HG03135 (cell line): Measurements from ENCODE around the gene ZFP36.

ENCODE experiments used
- ATAC-seq: cut with Tn5 transposase; IDR thresholded peaks from one replicate; pipeline ENCODE4 v1.9.1; 2021; ENCODE audit warnings: mild to moderate bottlenecking, moderate library complexity; ENCODE audit not compliant: unreplicated experiment

Gene ZFP36

DNA sequence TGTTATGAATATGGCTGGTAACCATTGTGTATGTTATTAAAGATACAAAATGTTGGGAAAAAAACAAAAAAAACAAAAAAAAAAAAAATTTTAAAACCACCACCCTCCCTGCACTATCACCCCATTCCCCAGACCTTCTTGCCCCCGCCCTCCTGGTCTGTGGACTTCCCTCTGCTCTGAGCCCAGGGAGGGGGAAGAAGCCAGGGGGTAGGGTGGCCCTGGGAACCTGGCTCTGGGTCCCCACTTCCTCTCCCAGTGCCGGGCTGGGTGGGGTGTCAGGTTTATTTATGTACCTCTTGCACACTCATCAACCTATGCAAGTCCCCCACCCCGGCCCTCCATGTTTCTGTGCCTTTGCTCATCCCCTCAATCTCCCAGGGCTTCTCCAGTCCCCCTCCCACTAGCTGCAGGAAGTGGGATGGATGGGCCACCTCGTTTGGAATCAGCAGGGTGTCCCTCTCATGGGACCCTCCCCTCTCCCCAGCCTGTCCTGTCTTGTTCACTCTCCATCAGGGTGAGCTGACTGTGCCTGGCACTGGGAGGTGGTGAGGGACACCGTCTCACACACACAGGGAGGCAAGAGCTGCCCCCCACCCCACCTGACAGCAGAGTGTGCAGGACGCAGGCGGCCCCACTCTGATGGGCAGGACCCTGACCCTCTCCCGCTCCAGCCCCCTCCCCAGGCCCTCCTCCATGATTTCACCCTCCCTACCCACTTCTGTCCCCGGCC lies 21.6 kb upstream of the ZFP36 start:
- no peak for ATAC-seq

DNA sequence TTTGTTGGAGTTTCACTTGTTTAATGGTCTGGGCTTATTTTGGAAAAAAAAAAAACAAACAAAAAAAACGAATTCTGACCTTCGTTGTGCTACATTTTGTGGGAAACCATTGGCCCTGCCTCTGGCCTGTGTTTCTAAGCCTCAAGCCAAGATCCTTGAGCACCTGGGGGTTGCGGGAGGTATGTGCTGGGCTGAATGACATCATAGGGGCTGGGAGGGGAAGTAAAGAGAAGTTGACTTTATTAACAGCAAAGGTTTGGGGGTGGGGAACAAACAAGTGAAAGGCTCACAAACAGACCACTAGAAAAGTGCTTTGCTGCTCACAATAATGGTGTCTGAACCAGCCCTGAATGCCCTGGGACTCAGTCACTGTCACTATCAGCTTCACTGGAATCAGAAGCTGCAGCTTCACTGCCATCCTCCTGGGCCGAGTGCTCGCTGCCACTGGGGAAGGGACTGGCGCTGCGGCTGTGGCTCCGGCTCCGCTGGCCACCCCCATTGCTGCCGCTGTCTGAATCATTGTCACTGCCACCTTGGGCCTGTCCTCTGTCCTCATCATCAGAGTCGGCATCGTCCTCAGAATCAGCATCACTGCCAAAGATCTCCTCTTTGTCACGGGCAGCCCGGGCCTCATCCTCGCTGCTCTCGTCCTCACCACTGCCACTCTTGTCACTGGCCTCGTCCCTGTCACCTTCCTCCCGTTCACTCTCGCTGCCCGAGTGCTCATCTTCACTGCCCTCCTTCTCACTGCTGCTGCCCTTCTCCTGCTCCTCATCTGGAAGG lies 20.8 kb upstream of the ZFP36 start:
- ATAC-seq = no peak

DNA sequence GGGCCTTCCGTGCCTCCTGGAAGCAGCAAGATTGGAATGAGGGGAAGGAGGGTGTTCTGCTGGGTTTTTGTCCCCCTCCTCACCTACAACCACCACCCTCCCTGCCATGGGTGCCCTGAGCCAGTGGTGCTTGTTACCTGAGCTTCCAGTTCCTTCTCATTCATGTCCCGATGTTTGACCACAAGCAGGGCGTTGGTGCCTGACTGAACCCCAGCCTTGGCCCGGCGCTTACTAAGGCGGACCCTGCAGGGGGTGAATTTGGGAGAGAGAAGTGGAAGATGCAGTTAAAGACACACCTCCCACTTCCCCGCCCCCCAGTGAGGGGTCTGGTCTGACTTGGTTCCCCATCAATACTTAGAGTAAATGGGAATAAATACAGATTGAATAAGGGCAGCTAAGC lies 20.1 kb upstream of the ZFP36 start:
- ATAC-seq = no peak

DNA sequence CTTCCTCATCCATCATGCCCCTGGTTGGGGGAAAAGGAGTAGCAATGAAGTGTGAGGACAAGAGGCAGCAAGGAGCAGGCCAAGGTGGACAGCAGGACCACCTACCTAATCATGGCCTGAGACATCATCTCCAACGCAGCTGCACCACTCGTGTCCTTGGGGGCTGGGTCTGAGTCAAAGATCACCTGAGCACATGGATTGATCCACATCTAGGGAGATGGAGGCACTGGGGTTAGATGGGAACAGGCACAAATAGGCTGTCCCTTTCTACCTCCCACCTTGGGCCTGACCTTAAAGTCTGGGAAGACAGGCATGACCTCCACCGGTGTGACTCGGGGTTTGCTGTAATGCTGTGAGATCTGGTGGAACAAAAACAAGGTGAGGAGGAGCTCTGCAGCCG lies 18.0 kb upstream of the ZFP36 start:
- ATAC-seq = no peak

DNA sequence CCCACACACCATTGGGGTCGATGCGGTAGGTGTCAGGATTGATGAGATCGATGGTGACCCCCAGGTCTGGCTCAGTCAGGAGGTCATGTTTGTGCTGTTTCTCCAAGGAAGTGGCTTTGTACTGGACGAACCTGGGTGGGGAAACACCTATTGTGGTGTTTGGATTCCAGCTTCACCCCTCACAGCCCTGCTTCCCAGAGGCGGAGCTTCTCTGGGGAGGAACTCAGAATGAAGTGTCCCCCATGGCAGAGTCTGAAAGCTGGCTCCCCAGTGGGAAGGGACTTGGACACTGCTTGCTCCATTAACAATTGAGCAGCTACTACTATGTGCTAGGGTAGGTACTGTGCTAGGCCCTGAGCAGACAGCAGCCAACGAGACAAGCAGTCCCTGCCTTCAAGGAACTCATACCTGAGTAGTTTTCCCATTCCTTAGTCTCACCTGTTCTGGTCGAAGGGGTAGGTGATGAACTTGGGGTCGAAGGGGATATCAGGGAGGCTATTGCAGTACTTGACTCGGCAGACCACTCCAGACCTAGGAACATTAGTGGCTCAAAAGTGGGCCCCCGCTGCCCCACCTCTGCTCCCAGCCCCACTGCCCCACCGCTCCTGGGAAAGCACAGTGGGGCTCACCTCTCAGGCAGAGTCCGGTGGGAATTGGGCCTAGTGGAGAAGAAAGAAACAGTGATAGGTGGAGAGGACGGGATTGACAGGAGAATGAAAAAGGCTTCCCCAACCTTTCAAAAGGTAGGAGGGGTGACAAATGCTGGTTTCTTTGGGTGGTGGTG lies 16.8 kb upstream of the ZFP36 start:
- ATAC-seq = no peak

DNA sequence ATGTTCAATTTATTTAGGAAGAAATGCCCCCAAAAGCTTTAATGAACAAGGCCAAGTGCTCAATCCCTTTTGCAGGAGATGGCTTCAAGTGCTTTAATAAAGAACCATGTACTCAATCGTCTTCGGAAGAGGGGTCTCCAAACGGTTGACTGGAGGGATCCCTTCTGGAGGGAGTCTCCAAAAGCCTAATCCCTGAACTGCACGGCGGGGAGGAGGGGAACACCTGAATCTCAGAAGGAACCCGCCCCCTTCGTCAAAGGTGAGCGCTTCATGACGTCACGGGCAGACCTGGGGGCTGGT lies 16.2 kb upstream of the ZFP36 start:
- no peak for ATAC-seq

DNA sequence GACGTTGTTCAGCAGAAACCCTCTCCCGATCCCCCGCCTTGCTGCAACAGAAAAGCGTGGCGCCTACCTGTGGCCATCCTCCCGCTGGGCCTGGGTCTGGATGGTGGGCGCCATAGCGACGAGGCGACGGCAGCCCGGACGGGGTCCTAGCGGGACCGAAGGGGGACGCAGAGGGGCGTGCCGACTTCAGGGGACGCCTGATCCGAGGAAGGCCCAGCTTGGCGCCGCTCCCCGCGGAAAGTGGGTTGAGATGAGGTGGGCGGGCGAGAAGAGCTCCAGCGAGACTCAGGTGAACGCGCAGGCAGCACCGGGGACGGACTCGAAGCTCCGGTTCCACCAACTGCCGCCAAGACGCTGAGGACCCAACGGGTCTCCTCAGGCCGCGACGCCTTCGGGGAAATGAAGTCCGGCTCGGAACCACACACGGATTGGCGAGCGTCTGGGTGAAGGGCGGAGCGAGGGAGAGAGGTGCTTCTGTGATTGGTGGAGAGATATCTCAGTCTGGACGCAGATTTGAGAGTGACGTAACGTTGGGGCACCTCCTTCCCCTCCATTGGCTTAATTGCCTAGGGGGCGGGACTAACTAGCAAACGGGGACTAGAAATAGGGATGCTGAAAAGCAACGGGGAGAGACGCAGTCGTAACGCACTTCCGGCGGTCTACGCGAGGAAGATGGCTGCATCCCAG lies 15.8 kb upstream of the ZFP36 start, which contains the start of the genes MED29 and PAF1:
MED29 (plus strand) TSS at position 628 of the 687 bp plus-strand sequence; CDS start at position 673, 45 bp downstream.
PAF1 (minus strand) TSS at position 356 of the 687 bp plus-strand sequence; CDS start at position 114, 242 bp downstream.
- peak; percentile 88 for ATAC-seq

DNA sequence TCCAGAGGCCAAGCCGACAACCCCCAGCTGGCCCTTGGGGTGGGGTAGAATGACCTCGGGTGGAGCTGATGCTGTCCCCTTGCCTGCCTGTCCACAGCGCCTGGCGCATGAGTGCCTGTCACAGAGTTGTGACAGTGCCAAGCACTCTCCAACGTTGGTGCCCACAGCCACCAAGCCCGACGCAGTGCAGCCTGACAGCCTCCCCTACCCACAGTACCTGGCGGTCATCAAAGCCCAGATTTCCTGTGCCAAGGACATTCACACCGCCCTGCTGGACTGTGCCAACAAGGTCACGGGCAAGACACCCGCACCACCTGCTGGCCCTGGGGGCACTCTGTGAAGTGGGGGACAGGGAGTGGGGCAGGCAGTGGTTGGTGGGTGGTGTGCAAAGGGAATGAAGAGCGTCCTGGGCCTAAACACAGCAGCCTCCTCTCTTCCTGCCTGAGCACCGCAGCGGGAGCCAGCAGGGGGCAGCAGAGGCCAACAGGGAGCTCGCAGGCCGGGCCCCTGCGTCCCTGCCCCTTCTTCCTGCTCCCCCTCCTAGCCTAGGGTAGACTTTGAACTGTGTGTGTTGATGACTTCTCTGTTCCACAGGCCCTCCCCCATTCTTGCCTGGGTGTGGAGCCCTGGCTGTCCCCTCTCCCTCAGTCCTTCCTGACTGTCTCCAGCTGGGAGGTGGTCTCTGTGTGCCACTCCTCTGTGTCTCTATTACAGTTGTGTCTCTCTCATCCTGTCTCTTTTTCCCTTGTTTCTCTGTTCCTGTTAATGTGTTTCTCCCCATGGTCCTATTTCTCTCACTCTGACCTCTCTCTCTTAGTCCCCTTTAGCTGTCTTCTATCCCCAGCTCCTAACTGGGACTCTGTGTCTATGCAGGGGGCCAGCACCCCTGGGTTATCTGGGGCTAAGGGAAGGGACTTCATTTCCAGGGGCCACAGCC lies 9.0 kb upstream of the ZFP36 start:
- ATAC-seq = no peak

DNA sequence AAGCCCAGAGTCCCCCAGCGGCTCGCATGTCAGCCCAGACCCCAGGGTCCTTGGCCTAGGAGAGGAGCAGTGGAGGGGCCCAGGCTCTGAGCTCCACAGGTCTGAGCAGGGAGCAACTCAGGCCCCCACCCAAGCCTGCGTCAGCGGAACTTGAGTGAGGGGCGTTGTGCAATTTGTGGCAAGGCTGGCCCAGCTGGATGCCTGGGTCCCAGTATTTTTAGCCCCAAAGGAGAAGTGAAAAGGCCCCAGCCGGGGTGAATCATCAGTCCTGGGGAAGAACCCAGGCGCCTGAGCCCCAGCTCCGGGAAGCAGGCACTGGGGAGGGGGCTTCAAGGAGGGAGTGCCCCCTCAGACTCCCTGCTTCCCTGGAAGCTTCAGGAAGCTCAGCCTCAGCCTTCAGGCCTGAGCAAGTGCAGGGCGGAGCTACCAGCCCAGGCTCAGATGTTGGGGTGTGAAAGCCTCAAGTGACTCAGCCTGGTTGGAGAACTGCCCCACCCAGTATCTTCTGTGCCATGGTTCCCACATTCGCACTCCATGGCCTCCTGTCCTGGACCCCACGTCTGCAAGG lies 8.3 kb upstream of the ZFP36 start:
- no peak for ATAC-seq

DNA sequence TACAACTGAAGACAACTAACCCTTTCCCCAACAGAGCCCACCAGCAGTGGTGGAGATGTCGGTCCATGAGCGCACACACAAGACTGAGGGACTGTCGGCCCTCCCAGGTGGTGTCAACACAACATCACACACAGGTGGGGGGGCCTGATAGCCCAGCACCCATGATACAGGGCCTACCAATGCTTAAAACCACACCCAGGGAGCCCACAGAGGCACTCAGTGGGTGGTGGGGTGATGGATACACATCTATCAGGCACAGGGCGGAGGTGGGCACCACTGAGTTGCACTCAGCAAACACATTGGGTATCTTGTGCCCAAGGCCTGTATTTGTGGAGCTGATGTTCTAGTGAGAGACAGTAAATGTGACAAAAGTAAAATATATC lies 7.0 kb upstream of the ZFP36 start:
- ATAC-seq = no peak

DNA sequence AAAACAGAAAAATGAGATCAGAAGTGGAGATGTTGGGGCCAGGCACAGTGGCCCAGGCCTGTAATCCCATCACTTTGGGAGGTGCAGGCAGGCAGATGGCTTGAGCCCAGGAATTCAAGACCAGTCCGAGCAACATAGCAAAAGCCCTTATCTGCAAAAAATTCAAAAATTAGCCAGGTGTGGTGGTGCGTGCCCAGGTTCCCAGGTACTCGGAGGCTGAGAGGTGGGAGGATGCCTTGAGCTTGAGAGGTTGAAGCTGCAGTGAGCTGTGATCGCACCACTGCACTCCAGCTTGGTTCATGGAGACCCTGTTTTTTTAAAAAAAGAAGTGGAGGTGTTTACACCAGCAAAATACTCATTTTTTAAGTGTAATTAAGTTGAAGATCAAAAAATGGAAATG lies 6.6 kb upstream of the ZFP36 start:
- no peak for ATAC-seq

DNA sequence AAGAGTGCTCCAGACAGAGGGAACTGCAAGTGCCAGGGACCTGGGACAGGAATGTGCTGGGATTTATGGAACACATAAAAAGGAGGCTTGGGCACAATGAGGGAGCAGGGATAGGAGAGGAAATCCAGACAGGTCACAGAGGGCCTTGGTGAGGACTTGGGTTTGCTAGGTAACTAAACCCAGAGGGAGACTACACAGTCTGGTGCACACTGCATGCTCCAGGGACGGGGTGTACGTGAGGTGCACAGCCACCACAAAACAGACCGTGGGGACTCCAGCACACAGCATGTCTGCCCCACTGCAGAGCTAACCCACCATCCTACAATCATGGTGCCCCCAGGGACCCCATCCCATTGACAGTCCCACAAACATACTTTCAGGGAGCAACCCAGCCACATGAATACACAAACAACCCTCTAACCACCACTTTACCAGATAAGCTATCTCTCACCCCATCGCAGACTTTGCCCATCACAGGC lies 5.5 kb upstream of the ZFP36 start:
- ATAC-seq = no peak

DNA sequence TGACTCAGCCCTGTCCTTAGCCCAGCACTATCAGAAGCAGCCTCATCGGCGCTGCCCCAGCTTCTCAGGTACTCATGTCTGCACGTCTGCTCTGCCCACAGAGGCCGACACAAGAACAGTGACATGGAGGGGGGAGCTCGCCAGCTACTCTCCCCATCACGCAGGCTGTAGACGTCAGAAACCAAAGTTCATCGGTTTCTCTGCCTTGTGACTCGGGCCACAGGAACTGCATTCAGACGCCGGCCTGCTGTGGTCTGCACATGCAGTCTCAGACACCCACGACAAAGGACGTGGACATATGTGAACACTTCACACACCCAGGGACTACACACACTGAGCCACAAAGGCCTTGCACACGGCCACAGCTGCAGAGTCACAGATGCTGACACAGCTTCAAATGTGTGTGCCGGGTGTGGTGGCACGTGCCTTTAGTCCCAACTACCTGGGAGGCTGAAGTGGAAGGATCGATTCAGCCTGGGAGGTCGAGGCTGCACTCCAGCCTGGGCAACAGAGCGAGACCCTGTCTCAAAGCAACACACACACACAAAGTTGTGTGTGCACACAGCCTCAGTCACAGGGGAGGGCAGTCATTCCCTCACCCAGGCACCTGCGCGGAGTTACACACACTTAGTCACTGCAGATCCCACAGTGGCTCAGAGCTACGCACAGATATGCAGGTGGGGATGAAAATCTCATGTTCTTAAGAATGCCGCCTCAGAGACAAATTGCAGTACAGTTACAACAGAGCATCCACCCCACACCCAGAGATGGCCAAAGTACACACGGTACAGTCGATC lies 4.9 kb upstream of the ZFP36 start:
- ATAC-seq = no peak

DNA sequence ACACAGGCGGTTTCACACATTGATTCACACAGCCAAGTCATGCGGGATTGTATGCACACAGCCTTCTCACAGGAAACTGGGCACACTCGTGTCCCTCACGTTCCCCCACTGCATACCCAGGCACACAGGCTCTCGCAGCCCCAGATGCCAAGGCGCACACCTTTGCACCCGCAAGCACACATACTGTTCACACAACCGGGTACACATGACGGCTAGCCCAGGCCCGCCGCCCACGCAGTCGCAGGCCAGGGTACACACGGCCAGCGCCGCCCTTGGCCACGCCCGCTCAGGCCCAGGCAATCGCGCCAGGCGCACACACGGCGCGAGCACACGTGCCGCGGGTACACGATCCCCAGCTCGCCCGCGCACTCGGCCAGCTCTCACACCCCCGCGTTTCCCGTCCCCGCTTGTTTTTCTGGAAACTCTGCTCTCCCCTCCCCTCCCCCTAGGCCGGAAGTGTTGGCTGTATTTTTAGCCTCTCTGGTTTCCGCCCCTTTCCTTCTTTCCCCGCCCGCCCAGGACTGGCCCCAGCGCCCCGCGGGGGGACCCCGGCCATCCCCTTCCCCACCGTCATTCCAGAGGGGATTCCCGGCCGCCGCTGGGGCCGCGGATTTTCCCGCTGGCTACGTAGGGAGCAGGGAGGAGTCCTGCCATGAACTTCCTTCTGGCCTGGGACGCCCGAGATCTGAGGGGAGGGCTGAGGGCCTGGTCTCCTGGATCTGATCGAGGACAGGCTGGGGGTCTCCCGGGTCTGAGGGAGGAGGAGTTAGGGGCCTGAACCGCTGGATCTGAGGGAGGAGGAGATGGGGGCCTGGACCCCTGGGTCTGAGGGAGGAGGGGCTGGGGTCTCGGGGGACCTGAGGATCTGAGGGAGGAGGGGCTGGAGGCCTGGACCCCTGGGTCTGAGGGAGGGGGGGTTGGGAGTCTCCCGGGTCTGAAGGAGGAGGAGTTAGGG lies 4.0 kb upstream of the ZFP36 start:
- peak; percentile 27 for ATAC-seq

DNA sequence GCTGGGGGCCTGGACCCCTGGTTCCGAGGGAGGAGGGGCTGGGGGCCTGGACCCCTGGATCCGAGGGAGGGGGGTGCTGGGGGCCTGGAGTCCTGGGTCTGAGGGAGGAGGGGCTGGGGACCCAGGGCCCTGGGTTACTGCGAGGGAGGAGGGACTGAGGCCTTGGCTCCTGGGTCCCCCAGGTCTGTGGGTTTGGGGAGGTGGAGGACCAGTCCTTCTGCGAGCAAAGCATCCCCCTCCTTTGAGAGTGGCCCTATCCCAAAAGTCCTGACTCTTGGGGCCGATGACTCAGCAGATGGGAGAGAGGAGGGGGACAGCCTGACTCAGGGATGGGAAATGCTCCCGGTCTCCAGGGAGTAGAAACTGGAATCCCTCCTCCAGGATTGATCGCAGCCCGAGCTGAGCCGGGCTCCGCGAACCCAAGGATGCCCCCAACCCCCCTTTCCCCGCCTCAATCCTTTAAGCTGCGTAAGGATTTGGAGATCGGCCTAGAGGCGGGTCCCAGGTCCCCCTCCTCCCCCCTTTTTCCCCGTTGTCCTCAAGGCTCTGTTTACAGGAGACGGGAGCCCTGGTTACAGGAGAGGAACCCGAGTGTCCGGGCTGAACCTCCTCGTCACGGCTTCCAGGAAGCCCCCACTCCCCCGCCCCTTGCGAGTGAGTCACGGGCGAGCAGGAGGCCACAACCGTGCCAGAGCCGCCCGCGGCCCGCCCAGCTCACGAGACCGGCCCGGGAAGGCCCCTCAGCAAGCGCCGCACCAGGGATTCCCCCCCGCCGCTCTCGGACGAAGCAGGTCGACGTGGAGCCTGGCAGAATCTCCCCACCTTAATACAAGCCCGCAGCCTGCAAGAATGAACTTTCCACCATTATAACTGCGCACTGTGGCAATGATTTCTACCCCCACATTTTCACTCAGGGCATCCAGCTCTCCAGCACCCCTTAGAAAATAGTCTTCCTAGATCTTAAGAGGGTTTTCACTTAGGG lies 3.0 kb upstream of the ZFP36 start:
- peak; percentile 32 for ATAC-seq

DNA sequence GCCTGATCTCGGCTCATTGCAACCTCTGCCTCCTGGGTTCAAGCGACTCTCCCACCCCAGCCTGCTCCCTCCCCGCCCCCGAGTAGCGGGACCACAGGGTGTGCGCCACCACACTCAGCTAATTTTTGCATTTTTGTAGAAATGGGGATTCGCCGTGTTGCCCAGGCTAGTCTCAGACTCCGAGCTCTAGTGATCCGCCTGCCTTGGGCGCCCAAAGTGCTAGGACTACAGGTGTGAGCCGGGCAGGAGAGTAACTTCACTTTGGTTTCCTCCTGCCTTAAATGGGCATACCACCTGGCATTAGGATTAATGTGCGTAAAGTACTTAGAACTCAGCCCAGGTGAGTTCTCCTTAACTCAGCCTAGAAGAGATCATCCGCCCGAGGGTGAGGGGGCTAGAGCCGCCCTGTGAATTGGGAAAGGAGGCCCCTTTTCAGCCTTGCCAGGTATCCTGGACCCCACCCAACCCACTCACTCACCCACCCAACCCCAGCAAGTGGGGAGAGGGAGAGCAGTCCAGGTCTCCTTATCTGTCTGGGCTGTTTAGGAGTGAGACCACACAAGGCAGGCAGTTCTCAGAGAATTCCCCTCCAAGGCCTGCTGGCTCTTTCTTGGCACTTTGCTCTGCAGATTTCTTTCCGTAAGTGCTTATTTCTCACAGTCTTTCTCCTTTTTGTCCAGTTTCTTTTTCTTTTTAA lies 1.2 kb upstream of the ZFP36 start:
- ATAC-seq = no peak
